GM23248 (cell line): ENCODE measurements around the gene TP63. TPM values are rescaled to one million over a fixed set of nuclear protein-coding genes. Genes with fewer than 3 reads are reported as not detected.

ENCODE experiments used
- DNase-seq: peaks from one replicate; pipeline ENCODE4 v3.0.0-alpha.2; 2015
- H2AFZ ChIP-seq: fragments of 200-600 bp; sonication (generic); 2 replicates; pipeline ENCODE4 v1.6.1; 2016; ENCODE audit warnings: antibody characterized with exemption
- H3F3A ChIP-seq: fragments of 200-600 bp; sonication (generic); 2 replicates; pipeline ENCODE4 v1.6.1; 2016; ENCODE audit warnings: mild to moderate bottlenecking, antibody characterized with exemption, mixed run types; ENCODE audit not compliant: insufficient read depth
- H3K27ac ChIP-seq: fragments of 200-600 bp; sonication (generic); 2 replicates; pipeline ENCODE4 v1.5.1; 2016; ENCODE audit warnings: mild to moderate bottlenecking
- H3K27me3 ChIP-seq: fragments of 200-600 bp; sonication (generic); replicated peaks from 2 replicates; pipeline ENCODE4 v1.6.1; 2016; ENCODE audit warnings: mild to moderate bottlenecking; ENCODE audit not compliant: insufficient read depth
- H3K36me3 ChIP-seq: fragments of 200-600 bp; sonication (generic); 2 replicates; pipeline ENCODE4 v1.6.1; 2016; ENCODE audit warnings: low read depth, mild to moderate bottlenecking
- H3K4me1 ChIP-seq: fragments of 200-600 bp; sonication (generic); 2 replicates; pipeline ENCODE4 v1.6.1; 2016; ENCODE audit warnings: mild to moderate bottlenecking; ENCODE audit not compliant: insufficient read depth
- H3K4me2 ChIP-seq: fragments of 200-600 bp; sonication (generic); one replicate; pipeline ENCODE4 v1.6.1; 2016; ENCODE audit warnings: mild to moderate bottlenecking; ENCODE audit not compliant: unreplicated experiment
- H3K4me3 ChIP-seq: fragments of 200-600 bp; sonication (generic); 2 replicates; pipeline ENCODE4 v1.5.1; 2016; ENCODE audit warnings: mild to moderate bottlenecking
- H3K79me2 ChIP-seq: fragments of 200-600 bp; sonication (generic); 2 replicates; pipeline ENCODE4 v1.6.1; 2016; ENCODE audit warnings: mild to moderate bottlenecking; ENCODE audit not compliant: insufficient read depth
- H3K9ac ChIP-seq: fragments of 200-600 bp; sonication (generic); 2 replicates; pipeline ENCODE4 v1.6.1; 2016; ENCODE audit warnings: mild to moderate bottlenecking
- H3K9me2 ChIP-seq: fragments of 200-600 bp; sonication (generic); 2 replicates; pipeline ENCODE4 v1.6.1; 2016; ENCODE audit warnings: mixed run types, mild to moderate bottlenecking, moderate library complexity; ENCODE audit not compliant: insufficient read depth
- H3K9me3 ChIP-seq: fragments of 200-600 bp; sonication (generic); one replicate; pipeline ENCODE4 v1.6.1; 2017; ENCODE audit warnings: low read depth
- H4K20me1 ChIP-seq: fragments of 200-600 bp; sonication (generic); 2 replicates; pipeline ENCODE4 v1.6.0; 2016; ENCODE audit not compliant: insufficient read depth
- EZH2 ChIP-seq: fragments of 200-600 bp; sonication (generic); IDR thresholded peaks from 2 replicates; pipeline ENCODE4 v1.6.1; 2018; ENCODE audit warnings: antibody characterized with exemption, mild to moderate bottlenecking; ENCODE audit not compliant: insufficient read depth, poor library complexity, severe bottlenecking
- EZH2phosphoT487 ChIP-seq: fragments of 200-600 bp; sonication (generic); IDR thresholded peaks from 2 replicates; pipeline ENCODE4 v1.6.1; 2018; ENCODE audit warnings: antibody characterized with exemption, moderate library complexity, mild to moderate bottlenecking, low read depth; ENCODE audit not compliant: insufficient read depth
- WGBS, 2 experiments: methylation state at CpG; one replicate each; pipeline ENCODE4 v1.1.6; 2015 to 2017; ENCODE audit warnings: low lambda C conversion rate in 2 of 2, low coverage in 1 of 2; ENCODE audit errors: missing lambda C conversion rate in 2 of 2; 5-methylcytosine and 5-hydroxymethylcytosine counted together
- in situ Hi-C: fragments of 300-500 bp; cut with MboI; formaldehyde crosslinking; loops from 2 replicates; pipeline ENCODE4 v1.15.0; 2020
- polyA plus RNA-seq: library from polyadenylated mRNA; unstranded; fragments of >200 nt; fragmentation: Nextera tagmentation; extraction: Ambion mirVana; gene quantifications from 2 replicates; pipeline ENCODE4 v1.2.1, GENCODE V29; 2016
- total RNA-seq: library from RNA; depleted of rRNA; stranded (reverse); fragments of >200 nt; shearing (Covaris generic); gene quantifications from 2 replicates; pipeline ENCODE4 v1.2.3, GENCODE V29; 2014

The TP63 gene
- total and polyA plus RNA-seq, 2 experiments from 2014 or later, result not detected

- no peak for DNase-seq
- H3K9ac ChIP-seq, result no peak overlapping the region
Observed at GRCh38 chr3:189674249-189674913, 43.2 kb downstream of the TP63 start.

GRCh38 chr3:189677667-189678066 lies 46.5 kb downstream of the TP63 start:
- TF ChIP-seq EZH2phosphoT487, result no peak
- TF ChIP-seq EZH2, result no peak
- no peak for DNase-seq

More at GRCh38 chr3:189674249-189674913, 43.2 kb downstream of the TP63 start:
- in situ Hi-C loops, result no loop called here
- H4K20me1 ChIP-seq, result no peaks in the 10 kb centered on the region
- H3F3A ChIP-seq, result no peaks in the 10 kb centered on the region
- H3K4me1 ChIP-seq, result no peaks in the 10 kb centered on the region
- no peaks in the 10 kb centered on the region for H3K79me2 ChIP-seq
- H3K36me3 ChIP-seq, result no peaks in the 10 kb centered on the region
- WGBS, 2 experiments, result 90 to 92% methylated on average over 6 of the region's 6 CpGs
- no peak overlapping the region for H2AFZ ChIP-seq
- no peaks in the 10 kb centered on the region for H3K9me2 ChIP-seq
- H3K4me3 ChIP-seq, result no peak overlapping the region
- H3K27me3 ChIP-seq, result no peaks in the 10 kb centered on the region
- H3K4me2 ChIP-seq, result no peak overlapping the region
- no peak overlapping the region for H3K27ac ChIP-seq
- TF ChIP-seq EZH2phosphoT487 (no peak), EZH2 (no peak)
- no peaks in the 10 kb centered on the region for H3K9me3 ChIP-seq

DNA sequence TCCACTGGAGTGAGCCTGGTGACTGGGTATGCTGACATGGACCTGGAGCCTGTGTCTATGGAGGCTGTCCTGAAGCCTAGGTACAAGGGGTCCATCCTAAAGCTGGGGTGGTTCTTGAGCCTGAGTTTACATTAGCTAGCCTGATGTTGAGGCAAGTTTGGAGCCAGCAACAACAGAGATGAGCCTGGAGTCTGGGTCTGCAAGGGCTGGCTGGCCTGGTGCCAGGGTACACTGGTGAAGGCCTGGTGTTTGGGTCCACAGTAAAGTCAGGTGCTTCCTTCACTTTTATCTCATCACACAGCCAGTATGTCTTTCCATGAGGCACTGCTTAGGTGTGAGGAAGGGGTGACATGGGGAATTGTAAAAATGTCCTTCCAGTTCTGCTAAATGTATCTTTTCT lies 49.5 kb downstream of the TP63 start:
- Histone ChIP-seq H3K9ac (no peak overlapping the region), H3K9me2 (no peaks in the 10 kb centered on the region), H3K27me3 (no peaks in the 10 kb centered on the region), H4K20me1 (no peaks in the 10 kb centered on the region), H3K4me1 (peaks cover 7% of the 10 kb centered on the region), H3K9me3 (no peaks in the 10 kb centered on the region), H3K36me3 (no peaks in the 10 kb centered on the region), H2AFZ (no peak overlapping the region), H3K4me2 (no peak overlapping the region), H3K4me3 (no peak overlapping the region), H3F3A (peaks cover 9% of the 10 kb centered on the region), H3K27ac (no peak overlapping the region), H3K79me2 (no peaks in the 10 kb centered on the region)
- in situ Hi-C loops, result no loop called here
- TF ChIP-seq EZH2phosphoT487, result no peak
- no peak for TF ChIP-seq EZH2
- no peak for DNase-seq

More at GRCh38 chr3:189677667-189678066, 46.5 kb downstream of the TP63 start:
- Histone ChIP-seq H3K4me2 (no peak overlapping the region), H3K27ac (no peak overlapping the region), H2AFZ (no peak overlapping the region), H3K79me2 (no peaks in the 10 kb centered on the region), H4K20me1 (no peaks in the 10 kb centered on the region), H3K27me3 (no peaks in the 10 kb centered on the region), H3K9ac (no peak overlapping the region), H3F3A (no peaks in the 10 kb centered on the region), H3K9me2 (no peaks in the 10 kb centered on the region), H3K4me1 (no peaks in the 10 kb centered on the region), H3K4me3 (no peak overlapping the region), H3K9me3 (no peaks in the 10 kb centered on the region), H3K36me3 (no peaks in the 10 kb centered on the region)
- in situ Hi-C loops, result no loop called here
- 43 to 49% methylated on average over 4 of the region's 4 CpGs for WGBS, 2 experiments

- Histone ChIP-seq H3K9me2 (no peaks in the 10 kb centered on the region), H3K27me3 (no peaks in the 10 kb centered on the region), H2AFZ (no peak overlapping the region), H3K36me3 (no peaks in the 10 kb centered on the region), H3F3A (peaks cover 19% of the 10 kb centered on the region), H3K27ac (no peak overlapping the region), H3K79me2 (no peaks in the 10 kb centered on the region), H3K4me2 (no peak overlapping the region), H3K9ac (no peak overlapping the region), H3K4me1 (peaks cover 15% of the 10 kb centered on the region), H4K20me1 (no peaks in the 10 kb centered on the region), H3K9me3 (no peaks in the 10 kb centered on the region), H3K4me3 (no peak overlapping the region)
- in situ Hi-C loops, result no loop called here
- DNase-seq, result no peak
- 64 to 67% methylated on average over 3 of the region's 3 CpGs for WGBS, 2 experiments
- TF ChIP-seq EZH2, result no peak
- TF ChIP-seq EZH2phosphoT487, result no peak
Observed at GRCh38 chr3:189683546-189684255, 52.5 kb downstream of the TP63 start.
